Measurements from ENCODE around the gene CHIC1.

DNA sequence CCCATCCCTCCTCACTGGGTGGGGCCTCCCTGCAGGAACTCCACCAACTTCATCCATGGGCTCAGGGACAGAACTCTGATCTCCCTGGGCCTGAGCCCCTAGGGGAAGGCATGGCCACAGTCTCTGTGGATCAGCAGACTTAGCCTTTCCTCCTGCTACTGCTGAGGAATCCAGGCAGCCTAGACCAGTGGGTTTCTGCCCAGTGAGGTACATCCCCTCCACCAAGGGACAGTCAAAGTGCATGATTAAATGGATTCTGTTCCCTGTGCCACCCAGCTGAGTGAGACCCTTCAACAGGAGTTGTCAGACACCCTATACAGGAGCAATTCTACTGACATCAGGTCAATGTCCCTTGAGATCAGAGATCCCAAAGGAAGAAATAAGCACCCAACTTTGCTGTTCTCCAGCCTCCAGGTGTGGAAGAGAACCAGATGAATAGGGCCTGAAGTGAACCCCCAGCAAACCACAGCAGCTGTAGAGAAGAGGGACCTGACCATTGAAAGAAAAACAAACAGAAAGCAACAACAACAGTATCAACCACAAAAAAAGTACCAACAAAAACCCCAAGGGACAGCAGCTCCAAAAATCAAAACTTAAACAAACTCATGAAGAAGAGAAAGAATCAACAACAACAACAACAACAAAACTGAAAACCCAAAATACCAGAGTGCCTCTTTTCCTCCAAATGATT lies 84.8 kb downstream of the CHIC1 start:
- TF ChIP-seq, protein P1, sequence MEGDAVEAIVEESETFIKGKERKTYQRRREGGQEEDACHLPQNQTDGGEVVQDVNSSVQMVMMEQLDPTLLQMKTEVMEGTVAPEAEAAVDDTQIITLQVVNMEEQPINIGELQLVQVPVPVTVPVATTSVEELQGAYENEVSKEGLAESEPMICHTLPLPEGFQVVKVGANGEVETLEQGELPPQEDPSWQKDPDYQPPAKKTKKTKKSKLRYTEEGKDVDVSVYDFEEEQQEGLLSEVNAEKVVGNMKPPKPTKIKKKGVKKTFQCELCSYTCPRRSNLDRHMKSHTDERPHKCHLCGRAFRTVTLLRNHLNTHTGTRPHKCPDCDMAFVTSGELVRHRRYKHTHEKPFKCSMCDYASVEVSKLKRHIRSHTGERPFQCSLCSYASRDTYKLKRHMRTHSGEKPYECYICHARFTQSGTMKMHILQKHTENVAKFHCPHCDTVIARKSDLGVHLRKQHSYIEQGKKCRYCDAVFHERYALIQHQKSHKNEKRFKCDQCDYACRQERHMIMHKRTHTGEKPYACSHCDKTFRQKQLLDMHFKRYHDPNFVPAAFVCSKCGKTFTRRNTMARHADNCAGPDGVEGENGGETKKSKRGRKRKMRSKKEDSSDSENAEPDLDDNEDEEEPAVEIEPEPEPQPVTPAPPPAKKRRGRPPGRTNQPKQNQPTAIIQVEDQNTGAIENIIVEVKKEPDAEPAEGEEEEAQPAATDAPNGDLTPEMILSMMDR (IDR thresholded peaks at IDR 0.05), result no peak
- TF ChIP-seq EZH2 (IDR thresholded peaks at IDR 0.05) (no peak), EZH2phosphoT487 (IDR thresholded peaks at IDR 0.05) (no peak)

All from neural progenitor cell (in vitro differentiated cells).